GM21825 (cell line): ENCODE data around the gene CRHR2.

ENCODE experiments used
- ATAC-seq: cut with Tn5 transposase; IDR thresholded peaks from one replicate; pipeline ENCODE4 v1.9.1; 2021; ENCODE audit warnings: mild to moderate bottlenecking, moderate library complexity; ENCODE audit not compliant: unreplicated experiment

CRHR2 gene

DNA sequence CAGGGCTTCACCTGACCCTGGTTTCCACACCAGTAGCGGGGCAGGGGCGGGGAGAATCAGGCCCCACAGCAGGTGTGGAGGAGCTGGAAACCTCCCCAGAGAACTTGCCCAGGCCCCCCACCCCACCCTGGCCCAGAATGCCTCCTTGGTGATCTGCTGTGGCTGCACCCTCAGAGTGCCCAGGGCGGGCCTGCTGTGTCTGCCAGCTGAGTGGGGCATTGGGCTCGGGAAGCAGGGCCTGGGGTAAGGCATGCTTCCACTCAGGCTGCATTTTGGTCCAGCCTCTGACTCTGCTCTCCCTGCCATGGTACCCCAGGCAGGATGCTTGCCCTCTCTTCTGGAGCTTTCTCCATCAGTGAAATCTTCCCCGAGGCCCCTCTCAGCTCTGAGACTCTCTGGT is 1.1 kb upstream of the CRHR2 start:
- ATAC-seq = no peak

DNA sequence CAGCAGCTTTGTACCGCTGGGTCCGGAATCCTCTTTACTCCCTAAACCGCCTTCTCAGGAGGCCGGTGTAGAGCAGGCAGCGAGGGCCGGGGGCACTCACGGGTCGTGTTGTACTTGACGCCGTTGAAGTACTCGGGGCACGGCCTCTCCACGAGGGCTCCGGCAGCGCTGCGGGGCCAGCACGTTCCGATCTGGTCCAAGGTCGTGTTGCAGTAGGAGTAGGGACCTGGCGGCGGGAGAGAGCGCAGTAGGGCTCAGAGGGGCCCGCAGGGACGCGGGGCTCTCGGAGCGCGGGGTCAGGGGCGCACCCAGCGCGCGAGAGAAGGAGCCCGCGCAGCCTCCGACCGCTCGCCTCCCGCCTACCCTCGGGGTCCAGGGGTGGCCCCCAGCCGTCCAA is 443 bp downstream of the CRHR2 start:
- no peak for ATAC-seq

DNA sequence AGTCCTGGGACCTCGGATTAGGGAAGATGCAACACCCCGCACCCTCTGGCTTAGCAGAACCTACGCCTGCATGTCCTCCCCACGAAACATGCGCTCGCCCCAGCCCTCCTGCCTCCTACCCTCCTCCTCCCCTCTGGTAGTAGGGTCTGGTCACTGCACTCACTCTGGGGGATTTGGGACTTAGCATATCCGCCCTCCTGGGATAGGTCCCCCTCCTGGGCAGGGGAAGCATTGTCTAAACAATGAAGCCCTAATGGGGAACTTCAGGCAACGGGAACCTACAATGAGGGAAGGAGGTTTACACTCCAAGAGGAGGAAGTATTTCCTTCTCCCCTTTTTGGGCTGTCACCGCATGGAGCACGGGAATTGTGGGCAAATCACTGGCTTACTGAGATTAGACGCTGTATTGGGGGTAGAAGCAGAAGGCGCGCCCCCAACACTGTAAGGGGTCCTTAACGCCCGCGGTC is 892 bp downstream of the CRHR2 start:
- ATAC-seq = no peak

DNA sequence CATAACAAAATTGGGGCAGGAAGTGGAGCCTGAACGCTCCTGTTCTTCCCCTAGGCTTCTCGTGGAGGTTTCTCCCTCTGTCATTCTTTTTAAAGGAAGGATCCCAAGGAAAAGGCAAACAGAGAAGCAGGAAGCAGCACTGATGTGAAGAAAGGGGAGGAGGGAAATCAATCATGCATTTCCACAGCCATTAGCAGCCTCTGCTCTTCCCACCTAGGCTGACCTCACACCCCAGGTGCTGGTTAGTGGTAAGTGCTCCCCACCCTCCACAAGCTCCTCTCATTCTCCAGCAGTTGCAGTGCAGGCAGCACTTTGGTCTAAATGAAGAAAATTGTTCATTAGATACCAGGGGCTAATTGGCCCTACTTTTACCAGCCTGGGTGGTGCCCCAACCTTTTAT is 2.6 kb downstream of the CRHR2 start:
- no peak for ATAC-seq

DNA sequence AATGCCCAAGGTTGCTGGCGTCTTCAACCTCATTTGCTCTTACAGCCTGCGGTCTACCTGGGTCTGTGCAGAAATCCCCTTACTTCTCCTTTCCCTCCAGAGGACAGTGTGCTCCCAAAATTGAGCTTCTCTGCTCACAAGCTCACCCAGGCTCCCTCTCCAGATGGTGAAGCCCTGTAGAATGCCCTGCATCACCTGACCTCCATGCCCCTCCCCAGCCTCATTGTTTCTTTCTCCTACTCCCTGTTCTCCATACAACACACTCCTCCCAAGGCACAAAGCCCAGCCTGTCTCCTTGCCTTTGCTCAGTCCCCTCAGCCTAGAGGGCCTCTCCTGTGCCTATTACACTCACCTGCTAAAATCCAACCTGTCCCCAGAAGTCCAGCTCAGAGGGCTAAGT is 3.5 kb downstream of the CRHR2 start:
- ATAC-seq = no peak

DNA sequence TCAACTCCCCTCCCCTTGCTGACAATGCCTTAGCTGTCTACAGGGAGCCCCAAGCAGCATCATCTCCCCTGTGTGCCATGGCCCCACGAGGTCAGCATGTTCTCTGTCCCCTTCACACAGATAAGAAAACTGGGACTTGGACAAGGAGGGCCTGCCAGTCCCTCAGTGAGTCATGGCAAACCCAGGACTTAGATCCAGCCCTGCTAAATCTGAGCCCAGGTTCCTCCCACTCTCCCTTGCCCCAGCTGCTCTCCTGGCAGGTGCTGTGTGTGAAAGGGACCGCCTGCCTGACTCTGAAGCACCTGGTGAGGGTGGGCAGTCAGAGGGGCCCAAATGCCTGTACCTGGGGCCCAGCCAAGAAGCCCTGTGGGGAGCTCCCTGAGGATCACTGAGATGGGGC is 7.4 kb downstream of the CRHR2 start:
- no peak for ATAC-seq

DNA sequence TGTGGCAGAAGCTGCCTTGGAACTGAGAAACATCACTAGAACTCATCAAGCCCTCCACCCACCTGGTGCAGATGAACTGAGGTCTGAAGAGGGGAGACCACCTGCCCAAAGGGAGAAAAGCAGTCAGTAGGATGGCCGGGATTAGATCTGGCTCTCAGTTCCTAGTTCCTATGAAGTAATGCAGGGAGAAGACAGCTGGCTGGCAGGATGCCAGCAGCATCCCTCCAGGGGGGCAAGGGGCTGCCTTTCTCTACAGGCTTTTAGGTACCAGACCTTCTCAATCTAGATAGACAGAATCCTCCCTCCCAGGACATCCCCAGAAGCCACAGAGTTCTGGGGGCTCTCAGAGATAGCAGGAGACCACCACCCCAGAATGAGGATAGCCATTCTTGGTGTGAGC is 7.8 kb downstream of the CRHR2 start:
- no peak for ATAC-seq

DNA sequence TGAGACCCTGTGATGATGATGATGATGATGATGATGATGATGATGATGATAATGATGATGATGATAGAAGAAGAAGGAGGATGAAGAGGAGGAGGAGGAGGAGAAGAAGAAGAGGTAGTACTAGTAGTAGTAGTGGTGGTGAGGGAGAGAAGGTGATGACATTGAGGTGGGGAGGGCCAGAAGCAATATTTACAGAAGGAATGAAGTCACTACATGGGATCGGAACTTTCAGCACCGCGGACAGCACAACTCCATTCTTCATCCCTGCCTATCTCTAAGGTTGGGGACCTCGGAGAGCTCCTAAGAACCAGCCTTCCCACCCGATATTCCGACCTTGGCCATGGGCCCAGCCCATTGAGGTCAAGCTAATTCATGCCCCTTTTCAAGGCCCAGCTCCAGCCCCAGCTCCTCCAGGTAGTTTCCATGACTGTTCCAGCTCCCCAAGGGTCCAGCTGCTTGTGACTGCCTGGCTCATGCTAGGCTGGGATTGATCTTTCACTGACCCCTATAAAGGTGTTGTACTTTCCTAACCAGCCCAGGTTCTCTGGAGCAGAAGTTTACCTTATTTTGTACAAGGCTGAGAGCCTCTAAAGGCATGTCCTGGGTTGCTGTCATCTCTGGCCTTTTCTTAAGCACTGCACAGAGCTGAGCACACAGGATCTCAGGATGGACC is 10.3 kb downstream of the CRHR2 start:
- no peak for ATAC-seq

DNA sequence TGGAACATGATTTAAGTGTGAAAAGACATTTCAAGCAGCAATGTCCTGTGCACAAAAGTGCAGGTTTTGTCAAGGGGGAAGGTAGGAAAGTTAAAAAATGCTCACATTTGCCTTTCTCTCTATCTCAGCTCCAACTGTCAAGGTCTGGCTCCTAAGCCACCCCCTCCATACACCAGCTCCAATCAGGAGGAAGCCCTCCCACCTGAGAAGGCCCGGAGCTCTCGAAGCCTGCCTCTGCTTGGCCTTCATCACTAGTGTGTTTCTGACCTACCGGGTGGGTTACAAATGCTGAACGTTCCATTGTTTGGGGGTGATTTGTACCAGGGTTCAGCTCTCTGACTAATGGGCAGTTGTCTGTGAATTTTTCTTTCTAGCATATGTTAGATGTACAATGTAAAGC is 14.2 kb downstream of the CRHR2 start:
- no peak for ATAC-seq

DNA sequence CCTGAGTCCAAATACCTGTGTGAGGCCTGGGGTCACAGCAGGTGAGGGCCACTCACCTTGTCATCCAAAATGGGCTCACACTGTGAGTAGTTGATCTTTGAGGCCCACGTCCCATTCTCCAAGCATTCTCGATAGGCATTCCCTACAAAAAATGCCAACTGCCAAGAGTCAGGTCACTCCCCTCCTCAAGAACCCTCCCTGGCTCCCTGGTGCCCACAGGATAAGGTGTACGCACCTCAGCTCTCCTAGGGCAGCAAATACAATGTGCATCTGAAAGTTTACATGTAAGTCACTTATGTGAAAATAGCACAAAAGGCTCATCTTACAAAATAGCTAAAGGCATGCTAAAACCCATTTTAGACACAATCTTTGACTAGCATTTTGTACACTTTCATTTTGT is 15.1 kb downstream of the CRHR2 start:
- no peak for ATAC-seq

DNA sequence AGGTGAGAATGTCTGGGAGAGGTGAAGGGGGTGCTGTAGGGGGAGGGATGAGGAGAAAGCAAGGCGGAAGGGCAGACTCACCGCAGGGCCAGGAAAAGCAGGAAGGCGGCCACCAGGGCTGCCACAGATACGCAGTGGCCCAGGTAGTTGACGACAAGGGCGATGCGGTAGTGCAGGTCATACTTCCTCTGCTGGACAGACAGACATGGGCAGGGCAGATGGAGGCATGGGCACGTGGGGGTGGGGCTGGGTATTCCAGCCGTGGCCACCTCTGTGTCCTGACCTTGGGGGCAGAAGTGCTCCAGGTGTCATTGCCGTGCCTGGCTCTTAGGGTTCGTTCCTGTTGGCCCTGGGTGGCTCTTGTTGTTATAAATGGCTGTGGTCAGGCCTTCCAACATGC is 16.8 kb downstream of the CRHR2 start:
- no peak for ATAC-seq

DNA sequence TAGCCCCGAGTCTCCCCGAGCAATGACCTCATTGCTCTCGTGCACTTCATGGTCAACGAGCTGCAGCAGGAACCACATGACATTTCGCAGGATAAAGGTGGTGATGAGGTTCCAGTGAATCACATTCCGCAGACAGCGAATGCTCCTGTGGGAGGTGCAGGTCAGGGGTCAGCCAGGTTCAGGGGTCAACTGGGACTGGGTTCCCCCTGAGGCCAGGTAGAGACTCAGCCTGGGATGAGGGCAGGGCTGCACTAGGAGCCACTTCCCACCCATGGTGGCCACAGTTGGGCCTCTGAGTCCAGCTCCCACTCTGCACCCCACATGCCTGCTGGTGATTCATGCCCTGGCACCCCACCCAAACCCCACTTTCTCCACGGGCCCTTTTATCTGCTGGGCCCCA is 17.2 kb downstream of the CRHR2 start:
- ATAC-seq = no peak

DNA sequence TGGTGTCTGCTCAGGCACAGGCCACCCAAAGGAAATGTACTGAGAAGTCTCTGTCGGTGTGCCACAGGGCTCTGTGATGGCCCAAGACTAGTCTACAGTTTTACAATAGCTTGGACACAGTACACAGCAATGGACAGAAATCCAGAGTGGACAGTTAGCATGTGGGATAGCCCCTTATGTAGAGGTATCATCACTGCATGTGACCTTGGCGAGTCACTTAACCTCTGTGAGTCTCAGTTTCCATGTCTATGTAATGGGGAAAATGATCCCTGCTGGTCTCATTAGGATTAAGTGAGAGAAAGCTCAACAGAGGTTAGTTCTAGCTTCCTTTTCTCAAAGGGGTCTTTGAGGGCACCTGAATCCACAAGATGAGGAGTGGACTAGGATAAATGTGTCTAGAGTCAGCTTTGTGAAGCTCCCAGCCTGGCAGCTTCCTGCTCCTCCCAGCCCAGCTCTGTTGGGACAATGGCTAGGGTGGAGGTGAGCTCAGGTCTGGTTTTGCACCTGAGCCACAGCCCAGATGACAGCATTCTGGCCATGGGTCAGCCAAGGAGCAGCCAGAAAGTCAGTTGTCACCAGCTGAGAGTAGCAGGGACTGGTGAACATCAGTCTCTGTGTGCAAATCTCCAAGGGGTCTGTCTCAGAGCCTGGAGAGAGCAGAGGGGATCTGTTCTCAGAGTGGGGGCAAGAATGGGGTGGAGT is 17.9 kb downstream of the CRHR2 start:
- ATAC-seq = no peak

DNA sequence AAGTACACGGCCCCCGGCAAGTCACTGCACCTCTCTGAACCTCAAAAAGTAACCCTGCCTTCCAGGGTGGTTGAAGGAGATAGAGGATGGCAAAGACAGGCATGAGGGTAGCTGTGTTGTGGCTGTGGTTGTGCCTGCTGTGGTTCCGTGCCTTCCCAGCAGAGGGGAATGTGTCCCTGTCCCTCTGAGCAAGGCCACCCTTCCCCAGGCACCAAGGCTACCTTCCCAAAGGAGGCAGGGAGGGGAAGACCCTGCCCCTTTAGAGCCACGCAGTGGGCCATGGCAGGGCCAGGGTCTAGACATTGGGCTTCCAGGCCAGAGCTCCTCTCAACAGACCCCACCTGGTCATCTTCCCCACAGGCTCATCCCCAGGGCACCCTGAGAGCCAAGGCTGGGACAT is 18.8 kb downstream of the CRHR2 start:
- no peak for ATAC-seq

DNA sequence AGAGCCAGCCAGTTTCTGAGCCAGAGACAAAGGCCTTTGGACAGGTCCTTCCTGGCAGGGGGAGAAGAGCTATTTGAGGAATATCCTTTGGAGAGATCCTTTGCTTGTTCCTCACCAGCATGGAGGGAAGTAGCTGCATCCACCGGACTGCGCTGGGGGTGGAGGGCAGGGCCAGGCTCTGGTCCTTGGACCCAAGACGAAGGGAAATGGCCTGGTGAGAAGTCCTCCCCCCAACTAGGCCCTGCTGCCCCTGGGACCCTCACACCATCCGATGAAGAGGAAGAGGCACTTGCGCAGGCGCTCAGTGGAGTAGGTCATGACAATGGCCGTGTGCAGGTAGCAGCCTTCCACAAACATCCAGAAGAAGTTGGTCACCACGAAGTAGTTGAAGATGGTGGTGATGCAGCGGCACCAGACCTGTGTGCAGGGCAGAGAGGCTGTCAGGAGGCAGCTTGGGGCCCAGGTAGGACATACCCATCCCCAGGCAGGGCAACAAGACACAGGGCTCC is 19.8 kb downstream of the CRHR2 start:
- no peak for ATAC-seq

DNA sequence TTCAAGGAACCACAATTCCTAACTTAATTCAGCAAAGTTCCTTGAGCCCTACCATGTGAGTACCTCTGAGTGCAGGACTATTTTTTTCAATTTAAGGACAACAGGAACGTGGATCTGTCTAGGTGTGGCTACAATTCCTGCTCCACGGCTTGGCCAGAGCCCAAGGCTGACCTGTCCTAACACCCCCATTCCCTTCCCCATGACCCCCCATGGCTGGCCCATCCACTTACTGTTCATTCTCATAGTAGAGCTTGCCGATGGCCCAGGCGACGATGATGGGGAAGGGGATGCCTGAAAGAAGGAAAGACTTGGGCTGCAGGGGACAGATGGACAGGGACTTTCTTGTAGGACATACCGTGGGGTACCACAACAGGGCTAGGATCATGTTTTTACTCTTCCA is 20.3 kb downstream of the CRHR2 start:
- ATAC-seq = no peak

DNA sequence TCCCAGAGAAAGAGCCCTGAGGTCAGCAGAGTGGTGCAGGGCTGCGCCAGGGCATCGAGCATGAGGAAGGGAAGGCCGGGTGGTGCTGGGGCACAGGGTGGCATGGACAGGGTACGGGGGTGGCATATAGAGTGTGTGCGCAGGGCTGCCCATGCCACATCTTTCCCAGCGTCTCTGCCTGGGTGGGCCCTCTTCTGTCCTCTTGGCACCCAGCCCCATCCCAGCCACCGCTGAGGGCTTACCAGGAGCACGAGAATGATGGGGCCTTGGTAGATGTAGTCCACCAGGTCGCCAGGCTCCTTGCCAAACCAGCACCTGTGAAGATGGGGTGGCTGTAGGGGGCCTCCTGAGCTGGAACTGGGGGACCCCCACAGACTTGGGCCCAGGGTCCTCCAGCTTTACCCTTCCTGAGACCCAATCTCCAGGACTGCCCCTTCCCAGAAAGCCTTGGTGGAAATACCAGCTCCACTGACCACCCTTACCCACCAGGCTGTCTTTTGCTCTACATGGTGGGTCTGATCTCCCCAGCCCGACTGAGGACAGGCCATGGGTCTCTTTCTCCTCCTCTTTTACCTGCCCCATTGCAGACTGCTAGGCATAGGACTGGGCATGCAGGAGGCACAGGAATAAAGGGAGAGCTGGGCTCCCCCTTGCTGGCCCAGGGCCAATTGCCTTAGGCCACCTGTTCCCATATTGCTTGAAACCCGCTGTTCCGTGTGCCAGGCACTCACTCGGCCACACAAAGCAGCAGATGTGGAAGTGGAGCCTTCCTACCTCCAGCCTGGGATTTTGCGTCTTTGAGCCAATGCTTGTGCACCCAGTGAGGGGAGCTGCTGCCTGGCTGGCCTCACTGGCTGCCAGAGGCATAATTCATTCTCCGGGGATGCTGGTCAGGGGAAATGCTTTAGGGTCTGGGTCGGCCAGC is 21.7 kb downstream of the CRHR2 start:
- ATAC-seq = no peak

DNA sequence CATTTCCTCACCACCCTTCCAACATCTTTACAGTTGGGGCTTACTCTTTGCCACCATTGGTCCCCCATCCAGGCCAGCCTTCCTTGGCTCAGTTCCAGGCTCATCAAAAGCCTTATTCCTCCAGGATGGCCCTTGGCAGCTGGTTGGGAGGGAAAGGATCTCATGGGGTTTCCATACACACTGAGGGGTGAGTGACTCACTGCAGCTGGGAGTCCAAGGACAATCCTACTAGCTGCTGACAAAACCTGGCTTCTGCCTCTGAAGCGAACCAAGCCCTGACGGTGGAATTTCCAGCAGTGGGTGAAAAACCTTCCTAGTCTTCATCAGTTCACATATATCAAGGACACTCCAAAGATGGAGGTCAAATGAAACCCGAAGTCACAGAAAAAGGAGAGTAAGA is 22.9 kb downstream of the CRHR2 start:
- ATAC-seq = no peak

DNA sequence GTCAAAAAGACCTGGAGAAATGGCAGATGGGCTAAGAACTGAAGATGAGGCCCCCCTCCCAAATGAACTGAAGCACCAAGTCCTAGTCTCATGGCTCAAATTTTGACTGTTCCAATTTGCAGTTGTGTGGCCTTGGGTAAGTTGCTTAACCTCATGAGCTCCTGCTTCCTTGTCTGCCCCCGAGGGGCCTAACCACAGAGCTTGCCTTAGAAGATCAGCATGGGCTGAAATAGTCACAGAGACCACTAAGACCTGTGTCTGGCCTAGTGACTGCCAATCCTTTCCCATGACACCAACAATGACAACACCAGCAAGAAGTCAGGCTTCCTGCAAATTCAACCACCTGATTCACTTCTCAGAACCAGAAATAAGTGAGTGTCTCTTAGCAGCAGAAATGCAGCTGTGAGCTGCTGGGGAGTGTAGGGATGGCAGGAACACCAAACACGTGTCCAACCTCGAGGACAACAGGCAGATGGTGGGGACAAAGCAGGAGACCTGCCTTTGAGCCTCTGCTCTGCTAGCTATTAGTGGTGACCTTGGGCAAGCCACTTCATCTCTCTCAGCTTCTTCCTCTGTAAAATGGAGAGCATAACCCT is 23.7 kb downstream of the CRHR2 start:
- ATAC-seq = no peak

DNA sequence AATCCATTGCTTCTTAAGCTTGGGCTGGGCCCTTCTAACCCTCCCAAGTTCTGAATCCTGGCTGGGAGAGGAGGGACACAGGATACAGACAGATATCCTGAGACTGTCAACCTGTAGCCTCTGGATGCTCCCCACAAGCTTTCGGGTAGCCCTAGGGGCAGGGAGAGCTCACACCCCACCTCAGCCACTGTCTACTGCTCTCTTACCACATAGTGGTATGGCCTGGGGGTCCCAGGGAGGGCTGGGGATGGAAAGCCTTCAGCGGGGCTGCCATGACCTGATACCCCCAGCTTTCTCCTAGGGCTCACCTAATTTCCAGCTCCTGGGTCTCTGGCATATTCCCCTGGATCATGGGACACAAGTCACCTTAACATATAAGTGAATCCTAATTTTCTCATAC is 25.1 kb downstream of the CRHR2 start:
- ATAC-seq = no peak
